GM12865 (cell line): Measurements from ENCODE around the gene DLX3.

Source experiments
- DNase-seq: peaks from one replicate; pipeline ENCODE4 v3.0.0; 2010; ENCODE audit warnings: low read depth
- H3K4me3 ChIP-seq: 2 replicates; pipeline ENCODE4 v1.5.1; 2011; ENCODE audit warnings: mild to moderate bottlenecking, low read depth, low read length, control low read depth
- TF ChIP-seq, protein P1 (sequence below): IDR thresholded peaks from 2 replicates; pipeline ENCODE4 v1.5.1; 2011; ENCODE audit warnings: low read length, control low read depth, low read depth, inconsistent platforms; ENCODE audit not compliant: insufficient read depth; ENCODE audit errors: missing control alignments

DLX3 gene

GRCh38 chr17:49996495-49997300 is 1.7 kb upstream of the DLX3 start:
- DNase-seq: peak; percentile 41
- no peak overlapping the region for H3K4me3 ChIP-seq
- TF ChIP-seq, protein P1, sequence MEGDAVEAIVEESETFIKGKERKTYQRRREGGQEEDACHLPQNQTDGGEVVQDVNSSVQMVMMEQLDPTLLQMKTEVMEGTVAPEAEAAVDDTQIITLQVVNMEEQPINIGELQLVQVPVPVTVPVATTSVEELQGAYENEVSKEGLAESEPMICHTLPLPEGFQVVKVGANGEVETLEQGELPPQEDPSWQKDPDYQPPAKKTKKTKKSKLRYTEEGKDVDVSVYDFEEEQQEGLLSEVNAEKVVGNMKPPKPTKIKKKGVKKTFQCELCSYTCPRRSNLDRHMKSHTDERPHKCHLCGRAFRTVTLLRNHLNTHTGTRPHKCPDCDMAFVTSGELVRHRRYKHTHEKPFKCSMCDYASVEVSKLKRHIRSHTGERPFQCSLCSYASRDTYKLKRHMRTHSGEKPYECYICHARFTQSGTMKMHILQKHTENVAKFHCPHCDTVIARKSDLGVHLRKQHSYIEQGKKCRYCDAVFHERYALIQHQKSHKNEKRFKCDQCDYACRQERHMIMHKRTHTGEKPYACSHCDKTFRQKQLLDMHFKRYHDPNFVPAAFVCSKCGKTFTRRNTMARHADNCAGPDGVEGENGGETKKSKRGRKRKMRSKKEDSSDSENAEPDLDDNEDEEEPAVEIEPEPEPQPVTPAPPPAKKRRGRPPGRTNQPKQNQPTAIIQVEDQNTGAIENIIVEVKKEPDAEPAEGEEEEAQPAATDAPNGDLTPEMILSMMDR: peak; percentile 93

DNA sequence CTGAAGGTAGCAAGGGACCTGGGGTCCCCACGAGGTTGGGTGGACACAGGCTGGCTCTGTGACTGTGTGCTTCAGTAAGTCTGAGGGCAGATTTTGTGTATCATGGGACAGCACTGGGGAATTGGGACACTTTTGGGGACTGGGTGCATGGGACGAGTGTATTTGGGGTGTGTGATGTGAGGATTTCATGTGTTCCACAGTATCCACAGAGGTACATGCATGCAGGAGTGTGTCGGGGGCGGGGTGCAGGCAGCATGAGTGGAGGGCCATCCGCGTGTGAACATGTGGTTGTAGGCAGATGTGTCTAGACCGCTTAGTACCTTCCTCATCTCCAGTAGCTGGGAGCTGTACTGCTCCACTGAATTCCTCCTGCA is 1.1 kb upstream of the DLX3 start:
- no peak for DNase-seq
- TF ChIP-seq, protein P1: no peak
- no peak overlapping the region for H3K4me3 ChIP-seq

- DNase-seq: no peak
- H3K4me3 ChIP-seq: peak overlapping the region; percentile 3; the same call in 1 of the 2 replicates
- TF ChIP-seq, protein P1: no peak
These were observed 654 bp downstream of the DLX3 start for GRCh38 chr17:49994085-49995054.

DNA sequence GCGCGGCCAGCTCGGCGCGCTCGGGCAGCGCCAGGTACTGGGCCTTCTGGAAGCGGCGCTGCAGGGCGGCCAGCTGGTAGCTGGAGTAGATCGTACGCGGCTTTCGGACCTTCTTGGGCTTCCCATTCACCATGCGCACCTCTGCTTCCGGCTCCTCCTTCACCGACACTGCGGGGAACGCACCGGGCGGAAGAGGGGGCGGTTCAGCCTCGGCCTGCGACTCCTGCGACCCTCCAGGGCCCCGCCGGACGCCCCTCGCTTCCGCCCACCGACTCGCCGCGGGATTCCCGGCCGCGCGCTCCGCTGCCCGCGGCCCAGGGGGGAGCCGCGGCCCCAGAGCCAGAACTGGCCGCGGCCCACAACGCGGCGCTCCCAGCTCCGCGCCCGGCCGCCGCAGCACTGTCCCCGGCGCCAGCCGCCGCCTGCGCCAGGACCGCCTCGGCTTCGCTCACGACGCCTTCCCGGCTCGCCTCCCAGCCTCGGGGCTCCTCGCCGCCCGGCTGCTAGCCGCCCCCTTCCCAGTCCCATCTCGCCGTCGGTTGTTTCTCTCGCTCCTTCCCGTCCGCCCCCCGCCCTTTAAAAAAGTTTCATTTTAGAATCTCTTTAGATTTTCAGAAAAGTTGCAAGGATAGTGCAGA is 1.5 kb downstream of the DLX3 start:
- TF ChIP-seq, protein P1: no peak
- peak overlapping the region; percentile 30 for H3K4me3 ChIP-seq
- peak; percentile 30 for DNase-seq

DNA sequence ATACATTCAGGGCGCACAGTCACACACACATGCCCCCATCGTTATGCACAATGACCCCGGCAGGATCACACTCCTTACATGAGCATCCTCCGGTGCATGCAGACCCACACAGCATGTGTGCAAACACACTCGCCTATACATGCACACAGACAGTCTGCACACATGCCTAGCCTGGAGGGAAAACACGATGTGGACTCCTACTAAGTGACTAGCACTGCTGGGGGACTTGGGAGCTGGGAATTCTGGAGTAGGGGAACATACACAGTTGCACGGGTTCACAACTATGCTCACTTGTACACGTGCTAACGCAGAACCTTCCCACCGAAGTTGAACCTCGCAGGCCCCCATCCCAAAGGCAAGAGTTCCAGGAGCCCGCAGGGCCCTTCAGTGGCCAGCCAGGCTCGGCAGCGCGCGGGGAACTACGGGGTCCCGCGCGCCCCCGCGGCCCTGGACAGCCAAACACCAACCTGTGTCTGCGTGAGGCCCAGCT is 2.0 kb downstream of the DLX3 start:
- DNase-seq: no peak
- H3K4me3 ChIP-seq: peak overlapping the region; percentile 30; the same call in 1 of the 2 replicates
- TF ChIP-seq, protein P1: no peak

- DNase-seq: no peak
- TF ChIP-seq, protein P1: no peak
- no peak overlapping the region for H3K4me3 ChIP-seq
These were observed 2.7 kb downstream of the DLX3 start for GRCh38 chr17:49992191-49992932.
